NCI-H526 treated with DMSO at 0.1 percent for 48 hours (cell line): Measurements from ENCODE around the gene GABBR2.
A peak's percentile ranks its signal among the peaks of the same experiment; 100 is the strongest.
"Not testable (repeated sequence)": the region's sequence is repeated elsewhere in the genome, so short reads cannot be mapped to it uniquely, and the experiment has no call there.

Source experiments
- DNase-seq: peaks from one replicate; lab custom pipeline; 2025; lab: John Stamatoyannopoulos, UW

The GABBR2 gene

DNA sequence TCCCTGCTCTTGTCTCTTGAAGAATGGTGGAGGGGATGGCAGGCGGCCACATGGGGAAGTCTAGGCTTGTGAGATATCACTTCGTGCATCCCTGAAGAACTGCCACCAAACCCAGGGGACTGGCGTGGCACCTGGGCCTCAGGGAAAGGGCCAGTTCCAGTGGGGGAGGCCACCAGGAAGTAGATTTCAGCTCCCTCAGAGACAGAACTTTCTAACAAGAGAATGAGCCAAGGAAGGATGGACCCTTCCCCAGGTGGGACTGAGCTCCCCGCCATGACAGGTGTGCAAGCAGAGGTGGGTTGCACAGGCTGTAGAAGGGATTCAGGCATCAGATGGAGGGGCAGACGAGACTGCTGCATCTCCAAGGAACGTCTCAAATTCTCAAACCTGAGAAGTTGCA, 193.9 kb downstream of the GABBR2 start:
- DNase-seq: no peak

DNA sequence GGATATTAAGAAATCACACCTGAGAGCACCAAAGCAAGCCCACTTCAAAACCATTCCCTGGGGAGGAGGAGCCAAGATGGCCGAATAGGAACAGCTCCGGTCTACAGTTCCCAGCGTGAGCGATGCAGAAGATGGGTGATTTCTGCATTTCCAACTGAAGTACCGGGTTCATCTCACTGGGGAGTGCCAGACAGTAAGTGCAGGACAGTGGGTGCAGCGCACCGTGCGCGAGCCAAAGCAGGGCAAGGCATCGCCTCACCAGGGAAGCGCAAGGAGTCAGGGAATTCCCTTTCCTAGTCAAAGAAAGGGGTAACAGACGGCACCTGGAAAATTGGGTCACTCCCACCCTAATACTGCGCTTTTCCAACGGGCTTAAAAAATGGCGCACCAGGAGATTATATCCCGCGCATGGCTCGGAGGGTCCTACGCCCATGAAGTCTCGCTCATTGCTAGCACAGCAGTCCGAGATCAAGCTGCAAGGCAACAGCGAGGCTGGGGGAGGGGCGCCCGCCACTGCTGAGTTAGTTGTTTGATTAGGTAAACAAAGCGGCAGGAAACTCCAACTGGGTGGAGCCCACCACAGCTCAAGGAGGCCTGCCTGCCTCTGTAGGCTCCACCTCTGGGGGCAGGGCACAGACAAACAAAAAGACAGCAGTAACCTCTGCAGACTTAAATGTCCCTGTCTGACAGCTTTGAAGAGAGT, 200.4 kb downstream of the GABBR2 start:
- DNase-seq: peak; percentile 1

DNA sequence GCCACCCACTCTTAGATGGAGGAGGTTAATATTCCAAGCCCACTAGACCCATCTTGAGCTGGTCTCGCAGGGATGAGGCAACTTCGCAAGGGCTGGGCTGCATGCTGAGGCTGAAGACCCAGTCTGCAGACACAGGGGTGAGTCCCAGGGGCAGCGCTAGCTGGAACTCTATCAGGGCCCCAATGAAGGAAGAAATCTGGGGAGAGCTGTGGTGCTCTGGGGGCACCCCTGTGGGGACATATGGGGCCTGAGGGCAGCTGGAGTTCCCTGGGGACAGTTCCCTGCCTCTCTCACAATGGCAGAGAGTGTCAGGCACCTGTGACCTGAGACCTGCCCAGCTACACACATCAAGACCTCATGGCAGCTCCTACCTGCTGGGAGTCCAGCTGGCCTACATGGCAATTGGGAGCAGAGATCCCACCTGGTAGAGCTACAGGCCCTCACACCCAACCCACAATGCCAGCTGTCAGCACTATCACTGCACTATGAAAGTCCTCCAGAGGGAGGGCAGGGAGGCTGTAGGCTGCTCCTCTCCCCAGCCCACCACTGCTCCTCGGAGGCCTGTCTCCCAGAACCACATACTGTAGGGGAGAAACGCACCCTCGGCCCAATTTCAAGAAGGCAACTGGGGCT, 202.2 kb downstream of the GABBR2 start:
- no peak for DNase-seq

DNA sequence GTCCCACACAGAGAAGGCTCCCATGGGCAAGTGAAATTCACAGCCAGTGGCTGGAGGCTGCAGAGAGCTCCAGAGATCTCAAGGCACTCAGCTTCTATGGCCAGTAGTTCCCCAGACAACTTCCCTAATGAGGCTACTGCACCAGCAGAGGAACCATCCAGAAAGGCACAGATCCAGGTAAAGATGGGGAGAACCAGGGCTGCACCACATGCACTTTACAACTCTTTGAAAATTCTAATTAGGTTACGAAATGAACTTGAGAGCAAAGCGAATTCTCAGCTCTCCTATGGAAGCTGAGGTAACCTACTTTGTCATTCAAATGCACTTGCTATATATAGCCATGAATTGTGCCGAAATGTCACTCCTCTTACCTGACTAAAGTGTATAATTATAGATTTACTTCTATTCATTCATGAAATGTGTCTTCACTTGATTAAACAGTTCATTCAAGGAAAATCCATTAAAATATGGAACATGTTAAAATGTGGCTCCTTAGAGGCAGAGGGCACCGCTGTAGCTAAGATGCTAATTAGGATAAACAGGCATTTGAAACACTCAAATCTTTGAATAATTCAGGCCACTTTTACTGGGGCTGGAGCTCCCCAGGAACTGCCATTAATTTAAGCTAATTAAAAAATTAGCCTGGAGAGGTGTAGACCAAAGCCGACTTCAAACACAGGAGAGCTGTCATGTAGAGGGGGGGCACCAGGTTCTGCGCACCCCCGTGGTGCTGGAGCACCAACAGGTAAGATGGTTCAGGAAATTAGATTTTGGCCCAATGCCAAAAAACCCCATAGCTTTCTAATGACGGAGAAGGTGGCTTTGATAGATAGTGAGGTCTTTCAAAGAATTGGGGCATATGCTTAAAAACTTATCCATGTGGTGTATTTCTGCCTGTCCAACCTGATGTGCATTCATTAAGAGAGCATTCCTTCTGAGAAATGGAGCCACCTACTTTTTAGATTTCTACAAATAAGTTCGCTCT, 204.1 kb downstream of the GABBR2 start:
- DNase-seq: peak; percentile 13

DNA sequence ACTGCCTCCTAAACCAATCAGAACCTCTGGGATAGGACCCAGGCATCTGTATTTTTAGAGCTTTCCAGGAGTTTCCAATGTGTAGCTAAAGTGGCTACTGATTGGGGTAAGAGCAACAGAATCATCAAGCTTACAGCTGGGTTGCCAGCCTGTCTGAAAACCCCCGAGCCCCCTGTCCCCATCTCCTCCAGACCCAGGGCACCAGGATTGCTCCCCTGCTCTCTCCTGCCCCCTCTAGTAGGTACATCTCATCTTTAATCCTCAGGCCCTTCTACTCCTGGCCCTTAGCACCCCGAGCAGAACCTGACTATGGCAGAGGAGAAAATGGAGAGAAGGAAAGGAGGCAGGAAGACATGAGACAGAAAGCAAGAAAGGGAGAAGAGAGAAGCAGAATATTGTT, 204.9 kb downstream of the GABBR2 start:
- DNase-seq: no peak

DNA sequence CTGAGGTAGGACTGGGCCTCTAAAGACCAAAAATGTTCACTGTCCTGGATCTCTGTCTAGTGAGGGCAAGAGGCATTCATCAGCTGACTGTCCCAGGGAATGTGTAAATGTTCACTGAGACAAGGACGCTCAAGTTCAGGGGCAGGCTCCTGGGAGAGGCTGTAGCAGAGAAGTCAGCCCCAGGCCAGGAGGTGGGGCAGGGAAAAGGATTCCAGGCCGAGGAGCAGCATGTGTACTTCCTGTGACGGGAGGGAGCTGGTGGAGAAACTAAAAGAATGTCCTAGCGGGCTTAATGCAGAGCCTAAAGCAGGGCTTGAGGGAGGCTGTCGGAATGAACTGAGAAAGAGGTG, 205.8 kb downstream of the GABBR2 start:
- no peak for DNase-seq

DNA sequence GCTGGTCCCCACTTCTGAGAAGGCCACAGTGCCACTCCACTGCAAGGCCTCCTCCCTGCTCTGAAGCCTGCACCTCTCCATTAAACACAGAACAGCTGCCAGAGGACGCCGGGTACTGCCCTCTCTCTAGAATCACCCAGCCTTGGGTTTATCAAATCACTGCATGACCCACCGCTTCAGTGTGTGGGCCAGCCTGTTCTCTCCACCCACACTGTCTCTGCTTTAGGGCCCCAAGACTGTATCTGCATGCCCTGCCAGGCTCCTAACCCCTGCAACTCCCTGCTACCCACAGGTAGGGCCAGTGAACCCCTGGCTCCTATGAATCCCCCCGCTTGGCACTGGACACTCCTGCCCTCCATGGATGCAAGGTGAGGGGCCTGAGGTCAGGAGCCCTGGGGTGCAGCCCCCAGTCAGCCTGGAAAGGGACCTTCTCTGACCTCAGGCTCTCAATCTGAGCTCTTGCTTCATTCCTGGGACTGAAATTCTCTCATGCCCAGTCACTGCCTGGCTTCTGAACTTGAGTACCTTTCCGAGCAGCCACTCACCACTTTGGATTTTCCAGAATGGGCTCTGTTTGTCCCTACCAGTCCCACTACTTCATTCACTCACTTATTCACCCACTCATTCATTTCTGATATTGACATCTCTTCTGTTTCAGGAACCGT, 206.3 kb downstream of the GABBR2 start:
- no peak for DNase-seq

DNA sequence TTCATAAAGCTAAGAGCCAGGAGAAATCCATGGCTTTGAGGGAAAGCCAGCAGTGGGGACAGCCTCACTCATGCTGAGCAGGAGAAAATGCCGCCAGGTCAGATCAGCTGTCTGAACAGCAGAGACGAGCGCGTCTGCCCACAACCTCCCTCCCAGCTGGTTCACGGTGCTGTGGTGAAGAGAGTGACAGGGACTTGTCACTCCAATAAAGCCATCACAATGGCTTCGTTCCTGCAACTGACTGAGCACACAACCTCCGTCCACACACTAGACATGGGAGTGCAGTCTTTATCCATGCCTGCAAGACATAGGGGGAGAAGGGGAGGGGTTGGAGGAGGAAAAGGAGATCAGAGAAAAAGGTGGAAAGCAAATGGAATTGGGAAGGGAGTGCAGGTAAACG, 206.9 kb downstream of the GABBR2 start:
- DNase-seq: no peak

DNA sequence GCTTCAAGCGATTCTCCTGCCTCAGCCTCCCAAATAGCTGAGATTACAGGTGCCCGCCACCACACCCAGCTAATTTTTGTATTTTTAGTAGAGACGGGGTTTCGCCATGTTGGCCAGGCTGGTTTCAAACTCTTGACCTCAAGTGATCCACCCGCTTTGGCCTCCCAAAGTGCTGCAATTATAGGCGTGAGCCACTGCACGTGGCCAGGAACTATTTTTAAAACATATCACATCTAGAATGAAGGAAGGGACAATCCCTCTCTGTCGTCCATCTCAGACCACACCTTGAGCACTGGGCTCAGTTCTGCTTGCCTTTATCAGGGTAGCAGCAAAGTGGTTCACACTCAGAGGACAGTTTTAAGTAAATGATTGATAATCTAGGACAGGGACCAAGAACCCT, 207.5 kb downstream of the GABBR2 start:
- not testable (repeated sequence) for DNase-seq

DNA sequence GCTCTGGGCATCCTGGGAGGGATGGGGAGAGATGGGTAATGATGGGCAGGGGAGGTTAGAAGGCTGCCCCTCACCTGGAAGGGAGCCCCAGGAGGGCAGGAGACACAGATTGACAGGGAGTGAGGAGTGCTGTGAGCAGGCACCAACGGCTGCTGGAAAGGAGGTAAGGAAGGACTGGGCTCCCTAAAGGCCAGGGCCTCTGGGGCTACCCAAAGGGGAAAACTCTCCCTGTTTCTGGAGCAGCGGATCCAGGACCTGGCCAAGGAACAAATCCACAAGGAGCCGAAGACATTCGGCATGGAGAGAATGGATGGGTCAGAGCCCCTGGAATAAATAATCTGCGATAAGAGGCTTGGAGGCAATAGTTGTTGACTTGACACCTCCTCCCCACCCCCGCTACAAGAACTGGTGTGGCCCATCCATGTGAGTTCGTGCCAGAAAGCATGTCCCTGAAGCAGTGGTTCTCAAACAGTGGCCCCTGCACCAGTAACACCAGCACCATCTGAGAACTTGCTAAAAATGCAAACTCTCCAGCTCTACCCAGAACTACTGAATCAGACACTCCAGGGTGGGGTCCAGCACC, 208.3 kb downstream of the GABBR2 start:
- no peak for DNase-seq

DNA sequence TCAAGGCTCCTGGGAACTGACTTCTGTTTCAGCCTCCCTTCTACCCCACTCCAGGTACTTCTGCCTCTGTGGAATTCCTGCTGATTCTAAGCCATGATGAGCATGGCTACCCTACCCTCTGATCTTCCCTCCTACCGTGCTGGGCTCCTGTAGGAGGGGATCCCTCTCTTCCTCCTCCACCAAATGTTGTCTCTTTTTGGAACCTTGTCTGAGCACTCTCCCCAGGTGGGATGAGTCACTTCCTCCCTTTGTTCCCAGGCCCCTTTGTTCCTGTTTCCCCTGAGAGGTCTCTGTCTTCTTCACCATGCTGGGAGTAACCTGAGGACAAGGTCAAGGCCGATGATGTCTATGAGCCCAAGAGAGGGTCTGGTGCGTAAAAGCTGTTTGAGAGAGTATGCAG, 213.2 kb downstream of the GABBR2 start:
- DNase-seq: no peak

DNA sequence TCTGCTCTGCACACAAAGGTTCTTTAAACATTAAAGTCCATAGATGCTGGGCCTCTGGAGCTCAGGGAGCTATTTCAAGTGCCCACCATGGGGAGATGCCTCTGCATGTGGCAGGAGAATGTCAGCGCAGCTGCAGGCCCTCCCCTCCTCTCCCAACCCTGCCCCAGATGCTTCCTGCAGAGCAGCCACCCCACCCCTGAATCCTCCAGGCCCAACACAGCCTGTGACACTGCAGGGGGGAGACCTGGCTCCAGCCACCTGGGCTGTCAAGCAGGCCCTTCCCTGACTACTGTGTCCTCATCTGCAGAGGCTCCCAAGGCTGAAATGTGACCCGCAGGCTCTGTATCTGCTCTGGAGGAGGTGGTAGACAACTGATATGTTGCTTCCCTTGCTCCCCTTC, 213.9 kb downstream of the GABBR2 start:
- no peak for DNase-seq

DNA sequence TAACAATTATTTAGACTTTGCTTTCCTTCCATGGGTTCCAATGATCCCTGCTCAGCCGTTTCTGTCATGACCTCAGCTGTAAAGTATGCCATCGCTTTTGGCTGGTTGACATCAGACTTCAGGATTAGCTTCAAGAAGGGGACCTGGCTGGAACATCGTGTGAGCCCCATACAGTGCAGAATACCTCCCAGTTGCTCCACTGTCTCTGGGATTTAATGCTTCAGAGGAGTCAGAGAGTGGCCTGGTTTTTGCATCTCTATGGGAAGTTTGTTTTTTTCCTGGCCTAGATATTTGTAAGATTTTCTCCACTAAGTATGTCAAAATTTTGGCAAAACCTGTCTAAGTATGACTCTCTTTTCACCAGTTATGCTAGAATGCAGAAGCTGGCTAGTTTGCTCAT, 216.9 kb downstream of the GABBR2 start:
- no peak for DNase-seq

DNA sequence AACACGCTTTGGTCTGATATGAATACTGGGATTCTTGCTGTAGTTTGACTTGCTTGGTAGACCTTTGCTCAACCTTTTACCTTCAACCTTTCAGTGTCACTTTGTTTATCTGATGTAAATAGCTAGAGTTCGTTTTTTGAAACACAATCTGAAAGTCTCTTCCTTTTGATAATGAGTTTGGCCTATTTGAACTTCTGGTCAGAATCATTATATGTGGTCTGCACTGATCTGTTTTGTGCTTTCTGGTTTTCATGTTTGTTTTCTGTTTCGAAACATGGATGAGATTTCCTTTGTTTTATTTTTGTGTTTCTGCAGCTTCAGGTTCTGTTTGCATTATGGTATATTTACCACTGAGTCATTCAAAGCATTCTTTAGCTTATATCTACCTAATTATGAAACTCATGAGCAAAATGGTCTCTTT, 217.5 kb downstream of the GABBR2 start:
- DNase-seq: no peak

DNA sequence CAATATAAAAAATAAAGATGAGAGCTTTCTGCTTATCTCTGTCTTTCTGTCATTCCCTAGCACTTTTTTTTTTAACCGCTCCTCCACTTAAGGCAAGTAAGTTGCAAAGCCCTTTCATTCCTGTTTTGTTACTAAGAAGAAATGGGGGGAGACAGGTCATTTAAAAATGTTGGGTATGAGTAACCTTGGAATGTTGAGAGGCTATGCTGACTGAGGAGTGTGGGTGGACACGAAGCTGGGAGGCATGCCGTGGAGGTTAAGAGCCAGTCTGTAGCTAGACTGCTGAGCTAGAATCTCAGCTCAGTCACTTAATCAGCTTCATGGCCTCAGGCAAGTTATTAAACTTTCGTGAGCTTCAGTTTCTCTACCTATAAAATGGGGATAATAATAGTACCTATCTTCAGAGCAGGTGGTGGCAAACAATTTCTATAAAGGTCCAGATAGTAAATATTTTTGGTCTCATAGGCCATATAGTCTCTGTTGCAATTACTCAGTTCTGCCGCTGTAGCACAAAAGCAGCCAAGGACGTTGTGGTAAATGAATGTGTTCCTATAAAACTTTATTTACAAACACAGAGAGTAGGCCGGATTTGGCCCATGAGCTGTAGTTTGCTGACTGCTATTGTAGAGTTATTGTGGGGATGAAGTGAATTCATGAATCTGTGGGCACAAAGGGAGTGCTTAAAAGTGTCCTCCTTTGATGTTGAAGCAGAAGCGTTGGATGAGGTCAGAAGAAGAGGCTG, 220.0 kb downstream of the GABBR2 start:
- no peak for DNase-seq

DNA sequence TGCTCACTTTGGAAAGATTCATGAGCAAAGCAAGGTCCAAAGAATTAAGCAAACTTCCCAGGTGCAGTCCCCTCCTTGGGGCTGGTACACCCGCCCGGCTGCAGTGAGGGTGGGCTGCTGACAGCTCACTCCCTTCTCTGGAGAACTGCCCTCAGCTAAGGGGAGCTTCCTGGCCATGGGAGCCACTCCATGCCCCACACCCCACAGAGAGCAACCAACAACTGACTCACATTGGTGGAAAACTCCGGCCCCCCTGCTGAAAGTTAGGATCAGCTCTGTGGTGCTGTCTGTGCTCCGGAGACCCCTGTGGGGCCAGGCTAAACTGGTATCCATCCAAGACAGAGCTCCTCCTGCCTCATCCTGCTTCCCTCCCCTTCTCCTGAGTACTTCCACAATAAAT, 223.0 kb downstream of the GABBR2 start:
- no peak for DNase-seq

DNA sequence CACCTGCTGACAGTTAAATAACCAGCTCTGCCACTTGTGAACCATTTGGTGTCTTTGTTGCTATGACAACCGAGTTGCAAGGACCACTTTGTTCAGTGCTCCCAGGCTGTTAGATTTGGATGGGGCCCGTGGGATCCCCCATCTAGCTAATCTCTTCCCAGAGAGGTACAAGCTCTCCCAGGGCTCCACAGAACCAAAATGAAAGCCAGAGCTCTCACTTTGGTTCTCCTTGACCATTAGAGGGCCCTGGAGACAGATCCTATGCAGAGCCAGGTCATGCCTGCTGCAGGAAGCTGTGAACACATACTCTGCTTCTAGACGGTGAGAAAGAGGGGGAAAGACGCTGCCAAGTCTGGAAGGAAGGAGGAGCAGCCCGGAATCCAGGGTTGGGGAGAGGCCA, 224.6 kb downstream of the GABBR2 start:
- no peak for DNase-seq

DNA sequence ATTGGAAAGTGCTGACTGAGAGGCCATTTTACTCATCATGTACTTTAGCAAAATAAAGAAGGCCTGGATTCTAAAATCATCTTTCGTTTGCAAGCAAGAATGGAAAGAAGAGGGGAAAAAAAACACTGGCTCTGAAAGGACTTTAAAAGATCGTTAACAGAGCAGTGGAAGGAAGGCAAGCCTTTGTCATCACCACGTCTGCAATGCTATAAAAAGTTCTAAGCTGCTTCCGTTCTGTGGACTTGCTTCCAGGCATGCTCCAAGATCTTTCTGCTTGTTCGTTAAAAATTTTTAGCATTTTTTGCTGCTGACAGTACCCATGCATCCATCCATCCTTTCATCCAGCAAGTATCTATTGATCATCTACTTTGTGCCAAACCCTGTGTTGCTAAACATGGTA, 226.5 kb downstream of the GABBR2 start:
- DNase-seq: no peak

DNA sequence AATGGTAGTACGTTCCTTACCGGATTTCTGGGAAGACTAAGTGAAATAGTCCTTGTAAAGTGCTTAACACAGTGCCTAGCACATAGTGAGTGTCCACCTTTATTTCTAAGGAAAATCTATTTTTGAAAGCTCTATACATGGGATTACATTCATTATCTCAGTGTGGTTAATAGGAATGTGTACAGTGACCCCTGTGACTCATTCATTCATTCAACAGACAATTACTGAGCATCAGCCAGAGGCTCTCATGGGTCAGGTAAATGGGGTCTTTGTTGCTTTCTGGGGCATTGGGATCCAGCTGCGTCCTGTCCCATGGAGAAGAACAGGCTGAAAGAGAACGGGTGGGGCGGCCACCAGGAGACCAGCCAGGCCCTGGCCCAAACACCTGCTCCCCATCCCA, 227.1 kb downstream of the GABBR2 start:
- no peak for DNase-seq

DNA sequence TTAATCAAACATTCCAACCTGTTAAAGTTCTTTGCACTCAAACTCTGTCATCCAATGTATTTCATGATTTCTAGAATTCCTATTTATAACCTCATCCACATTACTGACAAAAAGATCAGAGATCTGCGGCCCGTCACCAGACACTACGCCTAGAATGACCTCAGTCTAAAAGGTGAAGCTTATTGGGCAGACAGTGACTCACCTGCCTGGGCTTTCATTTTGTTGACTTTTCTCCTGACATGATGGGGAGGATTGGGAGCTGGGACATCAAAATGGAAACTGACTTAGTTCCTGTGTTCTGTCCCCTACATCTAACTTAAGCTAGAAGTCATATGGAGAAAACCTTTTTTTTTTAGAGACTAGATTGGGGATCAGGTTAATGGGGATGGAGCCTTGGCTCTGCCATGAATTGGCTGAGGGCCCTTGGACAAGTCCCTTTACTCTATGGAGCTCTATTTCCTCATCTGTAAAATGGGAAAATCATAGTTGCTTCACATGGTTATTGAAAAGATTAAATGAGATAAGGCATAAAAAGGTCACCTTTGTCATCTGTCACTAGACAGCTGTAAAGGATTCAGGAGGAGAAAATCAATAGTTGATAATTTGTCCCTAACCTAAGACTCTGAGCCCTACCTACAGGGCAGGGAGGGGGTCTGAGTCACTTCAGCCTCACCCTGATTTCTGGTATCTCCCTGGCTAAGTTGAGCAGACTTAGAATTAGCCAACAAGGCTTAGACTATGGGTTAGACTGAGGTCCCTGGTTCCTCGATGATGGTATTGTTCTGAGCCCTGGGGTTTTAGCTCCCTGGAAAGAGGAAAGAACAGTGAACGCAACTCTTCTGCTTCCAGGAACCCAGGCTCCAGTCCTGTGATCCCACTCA, 228.5 kb downstream of the GABBR2 start:
- no peak for DNase-seq
